Measurements from ENCODE around the gene GPD1L. TPM values are rescaled to one million over a fixed set of nuclear protein-coding genes. Genes with fewer than 3 reads are reported as not detected.

Gene GPD1L
- total and polyA plus RNA-seq, 2 of the 4 experiments (the other 2 are of a cell fraction): 3.9 to 7.9 TPM

GRCh38 chr3:32198714-32199113 is 92.3 kb downstream of the GPD1L start:
- intact Hi-C loops (cut with micrococcal nuclease): no loop called here
- no peaks in the 10 kb centered on the region for H3K36me3 ChIP-seq (ENCODE audit: control insufficient read depth, insufficient read depth, low read length)
- BruUV-seq (replicated peaks): no TSS peak
- H2BK15ac ChIP-seq (ENCODE audit: low read depth, low read length): no peak overlapping the region
- H3K14ac ChIP-seq (replicated peaks; ENCODE audit: low read depth, low read length): no peak overlapping the region
- no peak overlapping the region for H2AK9ac ChIP-seq (replicated peaks; ENCODE audit: low read depth, low read length, poor library complexity)
- no CpG with 5 or more reads among the region's 3 CpGs for WGBS, 2 experiments (ENCODE audit: extremely low coverage in 2 of 2, insufficient read length in 1 of 2)
- H3K9me1 ChIP-seq (ENCODE audit: insufficient read depth, low read length): no peaks in the 10 kb centered on the region
- H3K27me3 ChIP-seq (ENCODE audit: control insufficient read depth, insufficient read depth, low read length): peaks cover 3% of the 10 kb centered on the region
- H3K18ac ChIP-seq (ENCODE audit: low read depth, low read length): no peak overlapping the region
- no peak overlapping the region for H4K8ac ChIP-seq (ENCODE audit: low read depth in 2 of 2, low read length in 2 of 2)
- ChIA-PET CTCF (no interaction called here), POLR2A (ENCODE audit: unreplicated experiment) (no interaction called here)
- H2BK5ac ChIP-seq (ENCODE audit: low read depth, low read length, poor library complexity, severe bottlenecking): no peak overlapping the region
- dilution Hi-C loops (cut with HindIII; ENCODE audit: low sequenced_read_pairs, unreplicated experiment): no loop called here
- no peak overlapping the region for H3K27ac ChIP-seq (ENCODE audit: insufficient read depth, low read length)
- H4K91ac ChIP-seq (ENCODE audit: insufficient read depth, low read depth, low read length): no peak overlapping the region
- H4K5ac ChIP-seq (ENCODE audit: low read depth, low read length): no peak overlapping the region
- TF ChIP-seq SMC3 (IDR thresholded peaks at IDR 0.05; ENCODE audit: low read depth, low read length) (no peak), RAD21 (IDR thresholded peaks at IDR 0.05; ENCODE audit: low read length) (no peak), USF2 (IDR thresholded peaks at IDR 0.05; ENCODE audit: low read depth, low read length) (no peak), MAFK (IDR thresholded peaks at IDR 0.05; ENCODE audit: low read depth, low read length) (no peak), NFE2L2 (IDR thresholded peaks at IDR 0.05; ENCODE audit: low read depth, low read length) (no peak), CHD1 (IDR thresholded peaks at IDR 0.05; ENCODE audit: low read depth, low read length) (no peak), MXI1 (IDR thresholded peaks at IDR 0.05; ENCODE audit: borderline replicate concordance, low read depth, low read length) (no peak), RCOR1 (IDR thresholded peaks at IDR 0.05; ENCODE audit: insufficient replicate concordance, low read length) (no peak), BHLHE40 (IDR thresholded peaks at IDR 0.05; ENCODE audit: low read depth, low read length) (no peak), ELK1 (IDR thresholded peaks at IDR 0.05; ENCODE audit: borderline replicate concordance, low read depth, low read length) (no peak), RFX5 (IDR thresholded peaks at IDR 0.05; ENCODE audit: low read depth, low read length) (no peak), CTCF (conservative IDR thresholded peaks at IDR 0.05; ENCODE audit: low read depth, low read length) (no peak), MAZ (IDR thresholded peaks at IDR 0.05; ENCODE audit: borderline replicate concordance, low read depth, low read length) (no peak), FOS (IDR thresholded peaks at IDR 0.05; ENCODE audit: low read depth, low read length) (no peak)
- H3K4me1 ChIP-seq (ENCODE audit: control insufficient read depth, insufficient read depth, low read length): no peaks in the 10 kb centered on the region
- H3K9me3 ChIP-seq (ENCODE audit: control insufficient read depth, insufficient read depth, low read length): no peaks in the 10 kb centered on the region
- no peak overlapping the region for H2BK20ac ChIP-seq (ENCODE audit: low read depth, low read length)
- H2BK120ac ChIP-seq (ENCODE audit: low read depth, low read length): no peak overlapping the region
- H3K4me2 ChIP-seq (ENCODE audit: low read depth, low read length): no peak overlapping the region
- no peak overlapping the region for H2AK5ac ChIP-seq (ENCODE audit: low read depth, low read length)
- H4K20me1 ChIP-seq (ENCODE audit: insufficient read depth, low read length): no peaks in the 10 kb centered on the region
- in situ Hi-C loops (cut with MboI; ENCODE audit: low sequenced_read_pairs): no loop called here
- H3K4me3 ChIP-seq (ENCODE audit: insufficient read depth, low read depth, low read length): no peak overlapping the region
- no peak overlapping the region for H3K23ac ChIP-seq (ENCODE audit: low read depth, low read length)
- no peak overlapping the region for H3K4ac ChIP-seq (ENCODE audit: low read depth, low read length)
- H3K56ac ChIP-seq (ENCODE audit: extremely low read depth, insufficient read depth, low read length): no peak overlapping the region
- H3K9ac ChIP-seq (ENCODE audit: low read depth, low read length): no peak overlapping the region
- H3K79me1 ChIP-seq (ENCODE audit: low read depth in 1 of 2, low read length in 2 of 2): no peaks in the 10 kb centered on the region
- ATAC-seq (ENCODE audit: low read depth) (no peak), DNase-seq (no peak)
- no peak overlapping the region for H2AFZ ChIP-seq (replicated peaks; ENCODE audit: low read length, poor library complexity)
